GM18498 (cell line): ENCODE results near the gene FAM13C.

ENCODE experiments used
- ATAC-seq: cut with Tn5 transposase; IDR thresholded peaks from one replicate; pipeline ENCODE4 v1.9.1; 2021; ENCODE audit warnings: mild to moderate bottlenecking, moderate library complexity; ENCODE audit not compliant: unreplicated experiment

Gene FAM13C

DNA sequence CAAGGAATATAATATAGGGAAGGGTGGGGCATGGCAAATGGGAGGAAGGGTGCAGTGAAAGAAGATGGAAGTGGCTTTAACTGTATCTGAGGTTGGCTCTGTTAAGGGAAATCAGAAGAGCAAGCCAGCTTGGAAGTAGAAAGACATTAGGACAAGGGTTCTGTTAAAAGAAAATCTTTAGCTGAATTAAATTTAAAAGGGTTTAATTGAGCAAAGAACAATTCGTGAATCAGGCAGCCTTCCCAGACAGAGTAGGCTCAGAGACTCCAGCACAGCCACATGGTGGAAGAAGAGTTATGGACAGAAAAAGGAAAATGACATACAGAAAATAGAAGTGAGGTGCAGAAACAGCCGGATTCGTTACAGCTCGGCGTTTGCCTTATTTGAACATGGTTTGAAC, 42.0 kb downstream of the FAM13C start:
- no peak for ATAC-seq

DNA sequence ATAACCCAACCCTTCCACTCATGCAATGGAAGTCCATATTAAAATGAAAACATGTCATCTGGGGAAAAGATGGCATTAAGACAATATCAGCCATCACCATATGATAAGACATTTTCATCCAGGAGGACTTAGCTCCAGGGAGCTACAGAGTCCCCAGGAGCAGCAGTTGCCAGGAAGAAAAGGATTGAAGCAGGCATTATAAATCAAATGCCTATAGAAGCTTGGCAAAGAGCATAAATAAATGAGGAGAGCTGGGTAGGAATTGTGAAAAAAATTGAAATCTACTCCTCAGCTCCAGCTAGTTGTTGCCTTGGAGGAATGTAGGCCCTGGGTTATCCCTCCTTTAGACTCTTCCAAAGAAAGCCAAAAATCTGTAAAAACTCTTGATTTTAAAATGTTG, 42.5 kb downstream of the FAM13C start:
- ATAC-seq, result no peak

DNA sequence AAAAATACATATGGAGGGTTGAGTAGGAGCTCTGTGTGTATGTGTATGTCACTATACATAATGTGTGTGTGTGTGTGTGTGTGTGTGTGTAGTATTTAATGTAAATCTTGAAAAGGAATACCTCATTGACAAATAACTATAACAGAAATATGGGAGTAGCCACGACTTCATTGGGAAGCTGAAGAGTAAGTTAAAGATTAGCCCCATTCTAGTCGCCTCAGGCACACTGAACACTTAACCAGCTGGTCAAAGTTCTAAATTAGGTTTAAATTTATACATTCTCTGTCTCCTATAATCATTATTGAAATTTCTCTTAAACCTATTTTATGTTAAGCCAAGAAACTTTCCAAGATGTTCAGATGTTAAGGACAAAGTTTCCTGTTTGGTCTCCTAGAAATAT, 45.3 kb downstream of the FAM13C start:
- ATAC-seq, result no peak

DNA sequence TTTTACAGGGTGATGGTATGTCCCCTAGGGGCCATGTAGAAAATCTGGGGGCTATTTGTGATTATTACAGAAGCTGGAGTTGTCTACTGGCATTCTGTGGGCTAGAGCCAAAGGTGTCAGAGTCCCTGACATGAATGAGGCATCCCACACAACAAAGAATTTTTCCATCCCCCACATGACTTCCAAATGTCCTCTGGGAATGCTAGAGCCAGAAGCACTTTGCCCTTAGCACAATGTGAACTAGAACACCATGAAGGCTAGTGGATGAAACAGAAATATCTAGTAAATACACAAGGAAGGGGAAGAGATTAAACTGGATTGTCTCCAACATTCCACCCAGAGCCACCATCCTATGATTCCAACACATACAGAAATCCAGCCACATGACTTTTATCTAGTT, 46.9 kb downstream of the FAM13C start:
- ATAC-seq, result no peak

DNA sequence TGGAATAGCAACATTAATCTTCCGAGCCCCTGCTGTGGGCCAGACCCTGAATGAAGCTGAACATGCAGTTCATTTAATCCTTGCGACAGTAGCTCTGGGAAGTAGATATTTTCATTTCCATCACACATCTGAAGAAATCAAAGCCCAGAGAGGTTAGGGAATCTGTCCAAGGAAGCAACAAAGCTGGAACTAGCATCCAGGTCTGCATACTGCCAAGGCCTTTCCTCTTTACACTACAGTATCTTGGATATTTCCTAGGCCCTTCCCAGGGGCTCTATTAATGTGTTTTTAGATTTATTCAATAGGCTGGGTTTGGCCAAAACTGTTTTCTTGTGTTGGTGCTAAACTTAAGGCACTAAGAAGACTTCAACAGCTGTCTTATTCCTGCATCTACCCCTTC, 48.1 kb downstream of the FAM13C start:
- no peak for ATAC-seq

DNA sequence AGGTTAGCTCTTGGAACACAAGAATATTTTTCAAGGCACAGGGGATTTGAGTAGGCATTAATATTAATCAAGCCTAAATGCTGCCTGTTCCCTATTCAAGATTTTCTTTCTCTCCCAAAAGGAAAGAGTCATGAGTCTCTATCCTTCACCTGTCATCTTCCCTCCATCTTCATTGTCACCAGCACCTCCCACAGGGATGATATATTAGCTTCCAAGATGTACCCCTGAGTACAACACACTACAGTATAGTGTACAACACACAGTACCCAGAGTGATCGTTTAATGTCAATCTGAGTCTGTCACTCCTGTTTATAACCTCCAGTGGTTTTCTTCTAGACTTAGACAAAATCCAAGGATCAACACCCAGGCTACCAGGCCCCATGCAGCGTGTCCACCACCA, 50.1 kb downstream of the FAM13C start:
- no peak for ATAC-seq

DNA sequence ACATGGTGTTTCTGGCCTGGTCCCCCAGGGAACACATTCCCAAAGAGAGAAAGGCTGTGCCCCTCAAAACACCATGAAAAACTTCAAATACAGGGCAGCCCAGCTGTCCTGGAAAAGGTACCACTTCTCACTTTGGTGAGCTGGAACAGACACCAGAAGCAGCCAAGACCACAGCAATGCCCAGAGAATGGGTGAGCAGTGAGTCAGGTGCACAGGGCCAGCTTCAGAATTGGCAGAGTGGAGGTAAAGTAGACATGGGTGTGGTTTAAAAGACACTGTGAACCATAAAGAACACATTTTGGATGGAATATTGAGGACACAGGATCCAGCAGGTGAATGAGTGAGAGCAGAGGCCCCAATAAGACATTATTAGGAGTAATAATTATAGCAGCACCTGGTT, 51.3 kb downstream of the FAM13C start:
- ATAC-seq, result no peak

DNA sequence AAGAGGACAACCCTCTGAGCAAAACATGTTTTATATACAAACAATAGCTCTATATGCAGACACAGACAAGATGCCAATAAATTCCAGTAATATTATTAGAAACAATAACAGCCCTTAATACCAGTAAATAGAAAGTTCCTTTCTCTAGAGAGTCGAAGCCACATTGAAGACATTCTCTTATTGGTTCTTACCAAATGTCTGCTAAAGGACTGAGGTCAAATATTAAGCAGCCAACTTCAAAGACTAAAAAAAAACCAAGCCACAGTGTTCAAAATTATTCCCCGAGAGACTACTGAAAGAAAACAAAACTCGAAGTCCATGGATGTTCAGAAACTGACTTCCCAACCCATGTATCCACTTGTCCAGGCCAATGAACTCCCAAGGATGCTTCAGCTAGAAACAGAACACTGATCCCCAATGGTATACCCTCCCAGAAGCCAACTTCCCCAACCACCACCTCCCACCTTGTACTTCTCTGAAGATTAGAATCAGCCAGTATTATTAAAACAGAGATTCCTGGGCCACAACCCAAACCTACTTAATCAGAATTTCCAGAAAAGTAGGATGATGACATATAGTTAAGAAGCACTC, 51.9 kb downstream of the FAM13C start:
- ATAC-seq, result no peak

DNA sequence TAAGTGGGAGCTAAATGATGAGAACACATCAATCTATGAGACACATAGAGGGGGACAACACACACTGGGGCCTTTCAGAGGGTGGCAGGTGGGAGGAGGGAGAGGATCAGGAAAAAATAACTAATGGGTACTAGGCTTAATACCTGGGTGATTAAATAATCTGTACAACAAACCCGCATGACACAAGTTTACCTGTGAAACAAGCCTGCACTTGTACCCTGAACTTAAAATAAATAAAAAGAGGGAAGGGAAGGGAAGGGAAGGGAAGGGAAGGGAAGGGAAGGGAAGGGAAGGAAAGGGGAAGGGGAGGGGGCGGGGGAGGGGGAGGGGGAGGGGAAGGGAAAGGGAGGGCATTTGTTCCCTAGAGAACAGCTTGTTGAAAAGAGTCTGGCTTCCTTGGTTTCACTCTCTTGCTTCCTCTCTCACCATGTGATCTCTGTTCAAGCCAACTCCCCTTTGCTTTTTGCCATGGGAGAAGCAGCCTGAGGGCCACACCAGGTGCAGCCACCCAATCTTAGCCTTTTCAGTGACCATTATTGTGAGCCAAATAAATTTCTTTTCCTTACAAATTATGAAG, 57.7 kb downstream of the FAM13C start:
- no peak for ATAC-seq

DNA sequence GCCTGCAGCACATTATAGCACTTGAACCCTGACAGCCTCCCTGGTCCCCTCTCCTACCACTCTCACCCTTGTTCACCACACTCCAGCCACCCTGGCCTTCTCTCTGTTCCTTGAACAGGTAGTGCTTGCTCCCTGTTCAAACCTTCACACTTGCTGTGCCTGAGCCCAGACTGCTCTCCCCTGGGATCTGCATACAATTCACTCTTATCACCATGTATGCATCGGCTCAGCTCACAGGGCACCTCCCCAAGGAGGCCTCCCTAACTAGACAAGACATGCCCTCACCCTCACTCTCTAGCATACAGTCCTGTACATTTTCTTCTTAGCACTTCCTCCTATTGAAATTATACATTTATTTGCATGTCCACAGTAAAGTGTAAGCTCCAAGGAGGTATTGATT, 59.3 kb downstream of the FAM13C start:
- ATAC-seq, result no peak

DNA sequence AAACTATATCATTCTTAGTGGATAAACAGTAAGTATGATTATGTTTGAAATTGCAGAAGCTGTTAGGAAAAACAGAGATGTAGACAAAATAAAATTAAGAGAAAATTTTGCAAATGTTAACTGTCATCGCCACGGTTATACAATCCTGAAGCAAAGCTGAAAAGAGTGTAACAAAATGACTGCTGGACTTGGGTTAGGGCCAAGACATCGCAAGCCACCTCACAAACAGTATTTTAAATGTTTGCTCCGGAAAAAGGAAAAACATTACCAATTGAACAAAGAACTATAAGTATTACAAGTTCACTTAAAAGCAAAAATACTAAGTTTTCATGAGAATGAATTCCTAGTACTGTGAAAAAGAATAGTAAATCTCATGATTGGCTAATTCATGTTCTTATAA, 60.0 kb downstream of the FAM13C start:
- no peak for ATAC-seq

DNA sequence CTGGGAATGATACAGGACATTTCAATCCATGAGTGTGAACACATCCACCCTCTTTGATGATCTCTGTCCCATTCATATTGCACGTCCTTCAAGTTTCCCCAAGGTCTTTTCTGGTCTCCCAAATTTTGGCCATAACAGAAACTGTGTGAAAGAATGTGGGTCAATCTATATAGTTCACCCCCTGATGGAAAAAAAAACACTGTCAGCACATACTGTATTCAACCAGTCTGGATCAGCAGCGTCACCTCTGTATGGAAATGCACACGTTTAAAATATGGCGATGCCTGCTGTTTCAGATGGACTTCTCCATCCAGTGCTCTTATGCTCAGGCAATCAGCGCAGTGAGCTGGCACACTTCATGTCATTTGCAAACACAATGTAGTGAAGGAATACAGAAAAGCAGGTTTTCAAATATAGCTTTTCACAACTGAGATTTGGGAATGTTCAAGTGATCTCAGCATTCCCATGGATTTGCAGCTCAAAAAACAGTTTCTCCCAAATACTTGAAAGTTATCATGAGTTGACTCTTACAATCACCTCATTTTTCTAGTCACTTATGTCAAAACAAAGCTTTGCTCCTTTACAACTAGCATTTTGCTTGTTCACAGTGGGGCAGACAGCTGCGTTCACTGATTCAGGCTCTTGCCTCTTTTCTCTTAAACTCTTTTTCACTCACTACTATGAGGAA, 61.1 kb downstream of the FAM13C start:
- no peak for ATAC-seq

DNA sequence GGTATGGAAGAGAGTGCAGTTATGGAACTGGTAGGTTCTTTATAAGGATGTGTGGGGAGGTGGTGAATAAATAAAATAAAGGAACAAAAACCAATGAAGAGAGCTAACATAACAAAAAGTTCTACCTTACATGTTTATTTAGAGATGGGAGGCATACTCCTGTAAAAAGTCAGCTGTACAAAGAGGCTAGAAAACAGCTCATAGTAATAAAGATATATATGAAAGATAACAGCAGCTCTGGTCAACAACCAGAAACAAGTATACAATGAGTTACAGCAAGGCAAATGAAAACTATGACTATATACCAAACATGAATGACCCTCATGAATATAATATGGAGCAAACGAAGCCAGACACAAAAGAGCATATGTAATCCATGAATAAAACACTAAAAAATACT, 62.0 kb downstream of the FAM13C start:
- ATAC-seq, result no peak

DNA sequence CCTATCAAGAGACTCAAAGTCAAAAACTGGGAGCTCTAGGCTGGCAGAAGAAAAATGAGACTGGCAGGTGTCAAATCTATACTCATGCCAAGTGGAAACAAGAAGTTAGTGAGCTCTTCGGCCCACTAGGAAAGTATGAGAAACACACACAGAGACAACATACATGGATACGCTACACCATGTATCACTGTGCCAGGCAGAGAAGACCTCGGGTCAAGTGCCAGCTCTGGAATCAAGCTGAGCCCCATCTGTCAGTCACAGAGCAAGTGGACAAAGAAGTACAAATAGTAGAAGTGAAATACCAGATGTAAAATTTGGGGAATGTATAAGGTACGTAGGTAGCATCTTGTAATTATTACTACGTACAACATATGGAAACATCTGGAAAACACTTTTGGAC, 62.4 kb downstream of the FAM13C start:
- no peak for ATAC-seq

DNA sequence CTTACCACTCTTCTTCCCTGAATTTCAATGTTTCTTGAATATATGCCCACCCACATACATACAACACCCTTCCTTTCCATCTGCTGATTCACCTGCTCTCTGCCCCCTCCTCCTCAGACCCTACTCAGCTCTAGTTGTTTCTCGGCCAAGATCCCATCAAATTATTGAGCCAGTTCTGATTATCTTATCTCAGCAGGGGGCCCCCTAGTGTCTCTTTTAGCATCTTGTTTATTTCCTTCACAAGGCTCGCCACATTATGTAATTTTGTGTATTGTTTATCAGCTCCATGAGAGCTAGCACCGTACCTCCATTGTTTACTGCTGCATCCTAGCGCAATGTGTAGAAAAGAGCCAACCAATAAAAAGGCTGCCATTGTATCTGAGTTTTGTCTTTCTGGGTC, 71.9 kb downstream of the FAM13C start:
- no peak for ATAC-seq

DNA sequence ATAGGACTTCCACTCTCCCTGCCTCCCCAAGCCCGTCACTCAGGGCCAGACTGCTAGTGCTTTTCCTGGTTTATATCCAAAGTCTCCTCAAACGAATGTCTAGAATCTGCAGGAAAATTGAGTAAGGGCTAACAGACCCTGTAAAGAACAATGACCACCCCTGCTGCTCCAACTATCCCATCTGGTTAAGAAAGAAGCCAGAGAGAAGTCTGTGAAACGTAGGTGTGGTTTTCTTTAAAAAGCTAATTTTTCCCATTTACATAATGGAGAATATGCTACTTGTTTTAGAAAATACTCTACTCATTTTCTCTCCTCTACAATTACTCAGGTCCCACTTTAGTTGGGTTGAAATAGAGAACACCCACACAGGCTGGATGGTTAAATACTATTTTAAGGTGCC, 72.5 kb downstream of the FAM13C start:
- no peak for ATAC-seq

DNA sequence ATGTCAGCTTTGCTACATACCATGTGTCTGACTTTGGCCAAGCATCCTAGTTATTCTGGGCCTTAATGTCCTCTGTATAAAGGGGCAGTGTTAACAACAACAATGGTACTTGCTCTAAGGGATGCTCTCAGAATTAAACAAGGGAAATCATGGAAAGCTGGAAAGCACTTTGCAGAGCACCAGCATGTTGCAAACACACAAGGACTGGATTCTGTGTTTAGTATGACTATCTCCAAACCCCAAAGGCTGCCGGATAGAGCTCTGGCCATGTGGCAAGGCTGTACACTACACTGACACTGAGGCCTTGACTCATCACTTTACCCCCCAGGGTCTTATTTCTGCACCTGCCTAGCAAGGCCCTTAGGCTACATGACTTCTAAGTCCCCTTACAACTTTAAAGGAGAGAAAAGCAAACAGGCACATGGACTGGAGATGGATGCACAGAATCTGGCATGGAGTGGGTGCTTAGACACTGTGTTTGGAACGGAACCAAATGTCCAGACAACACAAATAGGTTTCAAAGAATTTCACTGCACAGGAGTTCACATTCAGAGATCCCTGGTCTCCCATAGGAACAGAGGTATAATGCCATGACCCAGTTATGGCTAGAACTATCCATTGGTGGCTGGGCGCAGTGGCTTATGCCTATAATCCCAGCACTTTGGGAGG, 74.6 kb downstream of the FAM13C start:
- ATAC-seq, result no peak

DNA sequence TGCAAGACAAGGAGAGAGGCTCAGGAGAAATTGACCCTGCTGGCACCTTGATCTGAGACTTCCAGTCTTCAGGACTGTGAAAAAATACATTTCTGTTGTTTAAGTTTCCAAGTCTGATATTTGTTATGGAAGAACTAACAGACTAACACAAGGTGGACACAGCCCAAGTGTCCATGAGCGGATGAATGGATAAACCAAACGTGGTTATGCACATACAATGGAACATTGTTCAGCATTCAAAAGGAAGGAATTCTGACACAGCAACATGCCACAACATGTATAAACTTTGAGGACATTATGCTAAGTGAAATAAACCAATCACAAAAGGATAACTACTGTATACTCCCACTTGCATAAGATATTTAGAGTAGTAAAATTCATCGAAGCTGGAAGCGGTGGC, 76.5 kb downstream of the FAM13C start:
- no peak for ATAC-seq

DNA sequence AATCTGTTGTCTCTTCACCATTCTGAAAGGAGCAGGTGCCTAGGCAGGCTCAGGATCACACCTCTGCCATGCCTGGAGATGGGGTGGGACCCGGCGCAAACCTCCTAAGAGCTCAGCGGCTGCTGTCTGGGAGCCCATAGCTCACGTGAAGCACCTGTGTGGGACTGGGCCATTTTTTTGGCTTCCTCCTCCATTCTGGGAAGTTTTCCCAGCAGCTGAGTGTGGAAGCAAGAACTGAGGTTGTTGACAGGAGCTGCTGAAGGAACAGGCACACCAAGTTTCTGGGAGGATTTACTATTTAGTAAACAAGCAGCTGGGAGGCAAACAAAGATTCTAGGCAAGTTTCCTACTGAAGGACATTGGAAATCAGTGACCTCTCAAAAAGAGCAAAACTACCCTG, 77.3 kb downstream of the FAM13C start:
- no peak for ATAC-seq

DNA sequence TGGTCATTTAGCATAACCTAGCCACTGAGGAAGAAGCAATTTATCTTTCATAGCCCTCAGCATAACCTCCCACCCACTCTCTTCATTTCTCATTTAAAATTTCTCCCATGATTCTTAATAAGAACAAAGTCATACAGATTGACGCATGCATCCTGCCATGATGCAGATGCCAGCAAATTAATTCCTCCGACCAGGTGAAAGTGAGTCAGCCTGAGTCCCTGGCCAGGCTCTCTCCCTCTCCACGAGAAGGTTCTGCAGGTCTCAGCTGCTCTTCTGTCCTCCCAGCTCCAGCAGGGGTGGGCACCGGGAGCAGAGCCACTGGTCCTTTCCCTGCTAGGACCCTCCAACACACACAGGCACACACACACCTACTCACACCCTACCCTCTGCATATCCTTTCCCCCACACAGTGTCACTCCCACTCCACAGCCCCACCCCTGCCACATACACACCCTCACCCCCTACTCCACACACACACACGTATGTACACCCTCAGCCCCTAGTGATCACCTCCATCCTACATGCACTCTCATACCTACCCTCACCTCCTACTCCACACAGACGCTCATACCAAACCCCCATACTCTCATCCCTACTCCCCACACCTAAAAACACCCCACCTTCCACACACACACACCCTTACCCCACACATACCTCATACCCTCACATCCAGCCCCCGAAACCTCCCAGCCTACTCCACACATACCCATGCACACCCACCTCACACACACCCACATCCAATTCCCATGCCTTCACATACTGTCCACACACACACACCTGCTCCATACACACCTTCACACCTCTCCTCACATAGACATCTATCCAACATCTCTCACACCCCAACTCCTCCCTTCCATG, 78.0 kb downstream of the FAM13C start:
- ATAC-seq, result no peak

DNA sequence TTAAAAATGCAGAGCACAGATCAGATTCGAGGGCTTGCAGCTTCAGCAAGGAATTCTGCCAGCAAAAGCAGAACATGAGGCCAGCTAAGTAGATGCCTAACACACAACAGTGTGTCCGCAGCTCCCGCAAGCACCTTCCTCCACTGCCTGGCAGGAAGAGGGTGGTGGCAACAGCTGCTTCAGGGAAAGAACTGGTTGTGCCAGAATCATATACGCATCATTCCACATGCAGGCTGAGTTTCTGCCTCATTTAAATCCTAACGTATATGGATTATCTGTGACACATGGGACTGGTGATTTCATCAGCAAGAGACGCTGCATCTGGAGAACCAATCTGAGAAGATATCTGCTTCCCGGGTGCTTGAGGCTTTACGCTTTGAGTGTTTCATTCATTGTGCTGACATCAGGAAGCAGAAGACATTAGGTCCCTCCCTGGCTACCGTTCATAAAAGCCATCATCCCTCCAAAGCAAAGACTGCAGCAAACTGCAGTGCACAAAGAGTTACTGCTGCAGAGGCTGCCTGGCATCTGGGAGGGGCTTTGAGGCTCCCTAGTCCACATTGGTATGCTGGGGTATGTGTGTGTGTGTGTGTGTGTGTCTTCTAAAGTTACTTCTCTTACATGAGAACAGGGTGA, 78.8 kb downstream of the FAM13C start:
- no peak for ATAC-seq
